Measurements from ENCODE around the gene SLC25A13.
A peak's percentile ranks its signal among the peaks of the same experiment; 100 is the strongest.
"Not testable (repeated sequence)": the region's sequence is repeated elsewhere in the genome, so short reads cannot be mapped to it uniquely, and the experiment has no call there.

Gene SLC25A13

GRCh38 chr7:96321031-96321657 lies 754 bp downstream of the SLC25A13 start:
- DNase-seq: peak; percentile 67

GRCh38 chr7:96320442-96320841 lies 1.5 kb downstream of the SLC25A13 start:
- no peak for DNase-seq

GRCh38 chr7:96319439-96319838 lies 2.5 kb downstream of the SLC25A13 start:
- DNase-seq: no peak

GRCh38 chr7:96316949-96317348 lies 4.9 kb downstream of the SLC25A13 start:
- DNase-seq: no peak

GRCh38 chr7:96315125-96315512 lies 6.8 kb downstream of the SLC25A13 start:
- no peak for DNase-seq

GRCh38 chr7:96314402-96315124 lies 7.3 kb downstream of the SLC25A13 start:
- no peak for DNase-seq

GRCh38 chr7:96313940-96314339 lies 8.0 kb downstream of the SLC25A13 start:
- DNase-seq: no peak

GRCh38 chr7:96312502-96312901 lies 9.4 kb downstream of the SLC25A13 start:
- no peak for DNase-seq

- DNase-seq: no peak
Observed at GRCh38 chr7:96311967-96312366, 9.9 kb downstream of the SLC25A13 start.

GRCh38 chr7:96310110-96310509 lies 11.8 kb downstream of the SLC25A13 start:
- no peak for DNase-seq

GRCh38 chr7:96308950-96309263 lies 13.0 kb downstream of the SLC25A13 start:
- DNase-seq: no peak

- DNase-seq: no peak
Observed at GRCh38 chr7:96308253-96308949, 13.5 kb downstream of the SLC25A13 start.

- DNase-seq: no peak
Observed at GRCh38 chr7:96306385-96307125, 15.3 kb downstream of the SLC25A13 start.

- no peak for DNase-seq
Observed at GRCh38 chr7:96305915-96306314, 16.0 kb downstream of the SLC25A13 start.

- DNase-seq: no peak
Observed at GRCh38 chr7:96304573-96304972, 17.3 kb downstream of the SLC25A13 start.

GRCh38 chr7:96303686-96304443 lies 18.0 kb downstream of the SLC25A13 start:
- DNase-seq: peak; percentile 9

- DNase-seq: no peak
Observed at GRCh38 chr7:96303105-96303685, 18.7 kb downstream of the SLC25A13 start.

- DNase-seq: no peak
Observed at GRCh38 chr7:96300986-96301385, 20.9 kb downstream of the SLC25A13 start.

- no peak for DNase-seq
Observed at GRCh38 chr7:96300502-96300901, 21.4 kb downstream of the SLC25A13 start.

GRCh38 chr7:96299496-96299895 lies 22.4 kb downstream of the SLC25A13 start:
- no peak for DNase-seq

GRCh38 chr7:96297876-96298275 lies 24.0 kb downstream of the SLC25A13 start:
- no peak for DNase-seq

- not testable (repeated sequence) for DNase-seq
Observed at GRCh38 chr7:96297446-96297845, 24.5 kb downstream of the SLC25A13 start.
